Daoy (cell line): ENCODE results near the gene MTHFD1. TPM values are rescaled to one million over a fixed set of nuclear protein-coding genes. Genes with fewer than 3 reads are reported as not detected.
A peak's percentile ranks its signal among the peaks of the same experiment; 100 is the strongest.
"Not testable (repeated sequence)": the region's sequence is repeated elsewhere in the genome, so short reads cannot be mapped to it uniquely, and the experiment has no call there.

Experiments
- DNase-seq: peaks from one replicate; pipeline ENCODE4 v3.0.0-alpha.2; 2015; ENCODE audit warnings: low read depth
- total RNA-seq: library from RNA; depleted of rRNA; stranded (reverse); fragments of >200 nt; shearing (Covaris generic); gene quantifications from 2 replicates; pipeline ENCODE4 v1.2.3, GENCODE V29; 2014; rRNA removed

MTHFD1 gene
- total RNA-seq: 50.9 and 63.7 TPM in 2 replicates

- peak; percentile 100 for DNase-seq
These were observed at the start of gene MTHFD1 for GRCh38 chr14:64387782-64388532. Gene MTHFD1 (plus strand): TSS chr14:64388353. CDS start chr14:64388428, 75 bp downstream.

- peak; percentile 99 for DNase-seq
These were observed 49.4 kb upstream of the MTHFD1 start for GRCh38 chr14:64338616-64339316.

- no peak for DNase-seq
These were observed 47.5 kb upstream of the MTHFD1 start for GRCh38 chr14:64340560-64341196.

GRCh38 chr14:64347748-64348147, 40.4 kb upstream of the MTHFD1 start:
- DNase-seq: no peak

GRCh38 chr14:64349741-64350490, 38.2 kb upstream of the MTHFD1 start:
- no peak for DNase-seq

GRCh38 chr14:64363265-64363846, 24.8 kb upstream of the MTHFD1 start:
- peak; percentile 75 for DNase-seq

GRCh38 chr14:64364907-64365306, 23.2 kb upstream of the MTHFD1 start:
- peak; percentile 19 for DNase-seq

- DNase-seq: peak; percentile 11
These were observed 22.7 kb upstream of the MTHFD1 start for GRCh38 chr14:64365358-64365889.

GRCh38 chr14:64369201-64369600, 19.0 kb upstream of the MTHFD1 start:
- DNase-seq: no peak

GRCh38 chr14:64387232-64387781, 846 bp upstream of the MTHFD1 start:
- DNase-seq: peak; percentile 27

- peak; percentile 45 for DNase-seq
These were observed 556 bp downstream of the MTHFD1 start for GRCh38 chr14:64388533-64389285.

- no peak for DNase-seq
These were observed 3.1 kb downstream of the MTHFD1 start for GRCh38 chr14:64391113-64391725.

GRCh38 chr14:64391986-64392385, 3.8 kb downstream of the MTHFD1 start:
- no peak for DNase-seq

- DNase-seq: not testable (repeated sequence)
These were observed 5.1 kb downstream of the MTHFD1 start for GRCh38 chr14:64393189-64393726.

- DNase-seq: no peak
These were observed 6.3 kb downstream of the MTHFD1 start for GRCh38 chr14:64394423-64394822.

- DNase-seq: no peak
These were observed 7.0 kb downstream of the MTHFD1 start for GRCh38 chr14:64394977-64395633.

GRCh38 chr14:64400829-64401459, 12.8 kb downstream of the MTHFD1 start:
- DNase-seq: no peak

- no peak for DNase-seq
These were observed 13.8 kb downstream of the MTHFD1 start for GRCh38 chr14:64401949-64402348.
